ENCODE measurements around the gene CHP1.
"Not testable (repeated sequence)": the region's sequence is repeated elsewhere in the genome, so short reads cannot be mapped to it uniquely, and the experiment has no call there.

The CHP1 gene

DNA sequence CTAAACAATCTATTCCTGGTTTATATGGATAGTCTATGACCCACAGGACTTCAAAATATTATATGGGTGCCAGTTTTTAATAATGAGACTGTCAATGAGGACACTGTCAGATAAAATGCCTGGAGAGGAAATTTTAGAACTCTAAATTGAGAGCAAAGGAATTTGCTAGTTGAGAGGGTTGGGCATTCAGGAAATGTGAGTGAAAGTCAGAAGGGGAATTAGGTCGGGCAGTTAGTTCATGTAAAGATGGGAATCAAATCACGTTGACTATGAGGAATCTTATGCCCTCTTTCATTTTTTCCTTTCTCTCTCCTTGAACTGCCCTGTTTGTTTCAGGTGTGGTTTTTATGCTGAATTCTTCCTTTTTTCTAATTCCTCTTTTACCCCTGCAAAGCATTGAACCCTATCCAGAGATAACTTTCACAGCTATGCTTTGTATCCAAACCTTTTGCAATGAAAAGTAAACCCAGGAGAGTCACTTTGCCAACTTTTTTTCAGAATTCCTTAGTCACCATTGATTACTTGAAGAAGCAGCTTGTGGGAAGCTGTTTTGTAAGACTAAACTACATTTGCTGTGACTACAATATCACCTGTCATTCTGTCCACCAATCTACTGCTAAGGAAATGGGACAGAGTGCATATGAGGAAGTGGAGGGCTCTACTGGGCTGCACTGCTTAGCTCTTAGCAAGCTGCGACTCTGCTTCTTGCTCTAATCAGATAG is 27.8 kb downstream of the CHP1 start:
- DNase-seq: no peak

DNA sequence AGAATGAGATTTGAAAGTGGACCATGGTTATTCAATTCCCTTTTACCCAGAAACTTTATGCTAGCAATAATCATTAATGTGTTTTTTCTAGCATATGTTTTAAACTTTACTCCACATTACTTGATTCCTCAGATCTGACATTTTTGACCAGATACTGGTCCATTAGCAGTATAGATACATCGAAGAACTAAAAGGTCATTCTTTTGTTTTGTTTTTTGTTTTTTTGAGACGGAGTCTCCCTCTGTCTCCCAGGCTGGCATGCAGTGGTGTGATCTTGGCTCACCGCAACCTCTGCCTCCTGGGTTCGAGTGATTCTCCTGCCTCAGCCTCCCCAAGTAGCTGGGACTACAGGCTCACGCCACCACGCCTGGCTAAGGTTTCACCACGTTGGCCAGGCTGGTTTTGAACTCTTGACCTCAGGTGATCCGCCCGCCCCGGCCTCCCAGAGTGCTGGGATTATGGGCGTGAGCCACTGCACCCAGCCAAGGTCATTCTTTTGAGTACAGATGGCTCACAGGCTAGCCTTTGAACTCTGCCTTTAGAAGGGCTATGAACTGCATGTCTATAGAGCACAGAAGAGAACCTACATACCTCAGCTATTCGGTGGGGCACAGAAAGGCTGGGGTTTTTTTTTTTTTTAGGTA is 28.6 kb downstream of the CHP1 start:
- no peak for DNase-seq

DNA sequence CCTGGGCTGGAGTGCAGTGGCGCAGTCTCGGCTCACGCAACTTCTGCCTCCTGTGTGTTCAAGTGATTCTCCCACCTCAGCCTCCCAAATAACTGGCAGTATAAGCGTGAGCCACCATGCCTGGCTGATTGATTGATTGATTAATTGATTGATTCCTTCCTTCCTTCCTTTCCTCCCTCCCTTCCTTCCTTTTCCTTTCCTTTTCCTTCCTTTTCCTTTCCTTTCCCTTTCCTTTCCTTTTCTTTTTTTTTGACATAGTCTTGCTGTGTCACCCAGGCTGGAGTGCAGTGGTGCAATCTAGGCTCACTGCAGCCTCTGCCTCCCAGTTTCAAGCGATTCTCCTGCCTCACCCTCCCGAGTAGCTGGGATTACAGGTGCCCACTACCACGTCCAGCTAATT is 29.9 kb downstream of the CHP1 start:
- DNase-seq: not testable (repeated sequence)

DNA sequence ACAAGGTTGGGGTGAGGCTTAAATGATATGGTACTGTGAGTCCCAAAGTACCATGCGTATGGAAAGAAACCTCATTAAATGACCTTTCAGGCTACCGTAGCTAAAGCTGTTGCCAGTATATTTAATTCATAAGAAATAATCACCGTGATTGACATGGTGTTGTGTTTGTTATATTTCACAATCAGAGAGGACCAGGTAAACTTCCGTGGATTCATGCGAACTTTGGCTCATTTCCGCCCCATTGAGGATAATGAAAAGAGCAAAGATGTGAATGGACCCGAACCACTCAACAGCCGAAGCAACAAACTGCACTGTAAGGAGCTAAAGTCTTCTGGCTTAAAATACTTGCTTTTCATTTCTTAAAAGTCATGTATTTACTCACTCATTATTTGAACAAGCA is 31.5 kb downstream of the CHP1 start:
- DNase-seq: no peak

DNA sequence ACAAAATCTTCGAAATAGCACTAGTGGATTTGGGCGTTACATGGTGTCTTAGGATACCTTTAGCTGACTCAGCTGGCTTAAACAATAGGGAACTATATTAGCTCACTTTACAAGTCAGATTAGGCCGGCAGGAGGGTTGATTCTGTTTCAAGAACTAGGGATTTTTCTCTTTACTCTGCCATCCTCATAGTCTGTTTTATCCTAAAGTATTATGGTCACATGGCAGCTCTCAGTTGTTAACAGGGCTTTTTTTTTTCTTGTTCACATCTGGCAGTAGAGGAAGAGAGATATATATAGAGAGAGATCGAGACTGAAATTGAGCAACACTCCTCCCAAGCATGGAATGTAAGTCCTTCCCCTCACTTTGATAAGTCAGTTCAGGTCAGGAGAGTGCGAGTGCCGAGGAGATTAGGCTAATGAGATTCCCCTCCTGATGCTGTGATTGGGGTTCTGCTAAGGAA is 32.9 kb downstream of the CHP1 start:
- no peak for DNase-seq

DNA sequence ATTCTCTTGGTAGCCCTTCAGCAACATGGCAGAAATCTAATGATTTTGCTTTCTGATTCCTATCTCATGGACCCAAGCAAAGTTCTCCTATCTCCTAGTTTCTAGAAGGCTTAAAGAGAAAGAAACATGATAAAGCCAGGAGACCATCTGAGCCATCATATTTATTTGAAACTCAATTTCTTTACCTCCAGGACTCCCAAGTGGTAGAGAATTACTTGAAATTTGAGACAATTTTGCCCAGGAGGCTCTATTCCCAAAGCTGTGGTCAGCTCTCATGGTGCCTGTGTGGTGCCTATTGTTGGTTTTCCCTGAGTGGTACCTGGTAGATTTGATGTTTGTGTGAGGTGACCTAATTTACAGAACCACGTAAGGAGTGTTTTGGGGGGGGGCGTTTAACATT is 38.8 kb downstream of the CHP1 start:
- peak in 1 of 3 experiments; percentile 5 for DNase-seq

DNA sequence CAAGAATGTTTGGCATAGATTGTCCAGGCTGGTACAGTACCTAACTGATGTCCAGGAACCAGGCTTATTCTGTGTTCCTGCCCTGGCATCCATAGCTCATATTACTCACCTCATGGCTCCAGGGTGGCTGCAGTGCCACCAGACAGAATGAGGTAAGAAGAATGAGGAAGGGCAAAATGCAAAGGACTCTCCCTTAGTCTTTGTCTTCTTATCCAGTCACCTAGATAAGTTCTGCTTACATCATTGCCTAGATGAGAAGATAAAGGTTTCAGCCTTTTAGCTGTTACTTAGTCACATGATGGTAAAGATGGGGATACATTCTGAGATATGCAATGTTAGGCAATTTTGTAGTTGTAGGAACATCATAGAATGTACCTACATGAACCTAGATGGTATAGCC is 45.8 kb downstream of the CHP1 start:
- no peak for DNase-seq

DNA sequence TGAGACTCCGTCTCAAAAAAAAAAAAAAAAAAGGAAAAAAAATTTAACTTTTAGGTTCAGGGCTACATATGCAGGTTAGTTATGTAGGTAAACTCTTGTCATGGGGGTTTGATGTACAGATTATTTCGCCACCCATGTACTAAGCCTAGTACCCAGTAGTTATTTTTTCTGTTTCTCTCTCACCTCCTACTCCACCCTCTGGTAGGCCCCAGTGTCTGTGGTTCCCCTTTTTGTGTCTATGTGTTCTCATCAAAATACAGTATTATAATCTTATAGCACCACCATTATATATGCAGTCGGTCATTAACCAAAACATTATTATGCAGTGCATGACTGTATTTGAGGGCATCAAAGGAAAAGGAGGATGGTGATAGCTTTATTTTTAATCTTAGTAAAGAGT is 47.3 kb downstream of the CHP1 start:
- no peak for DNase-seq

DNA sequence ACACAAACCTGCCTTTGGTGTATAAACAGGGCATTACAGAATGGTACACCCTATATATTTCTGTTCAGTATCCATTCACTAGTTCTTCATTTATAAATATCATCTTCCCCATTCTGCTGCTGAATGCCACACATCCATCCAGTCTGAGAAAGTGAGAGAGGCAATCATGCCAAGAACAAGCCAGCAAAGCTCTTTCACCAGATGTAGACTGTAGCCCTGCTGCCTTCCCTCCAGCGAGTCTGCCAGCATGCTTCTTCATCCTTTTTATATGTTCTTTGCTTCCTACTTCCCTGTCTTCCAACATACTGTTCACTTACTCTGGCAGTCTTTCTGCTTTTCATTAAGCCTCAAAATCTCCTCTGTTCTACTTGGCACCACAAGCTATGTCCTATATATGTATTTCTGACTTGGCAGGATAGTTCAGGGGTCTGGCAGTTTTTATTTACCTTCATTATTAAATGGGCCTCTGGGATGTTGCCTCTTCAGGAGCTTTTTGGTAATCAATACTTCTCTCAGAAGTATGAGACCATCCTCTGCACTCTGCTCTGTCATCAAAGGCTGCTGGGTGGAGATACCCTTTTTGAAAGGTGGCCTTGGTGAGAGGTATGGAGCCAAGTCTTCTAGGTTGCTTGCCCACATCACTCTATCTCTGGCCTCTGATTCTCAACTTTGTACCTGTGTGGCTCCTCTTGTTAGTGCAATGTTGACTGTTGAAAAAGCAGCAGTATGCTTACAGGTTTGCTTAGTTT is 48.6 kb downstream of the CHP1 start:
- no peak for DNase-seq

DNA sequence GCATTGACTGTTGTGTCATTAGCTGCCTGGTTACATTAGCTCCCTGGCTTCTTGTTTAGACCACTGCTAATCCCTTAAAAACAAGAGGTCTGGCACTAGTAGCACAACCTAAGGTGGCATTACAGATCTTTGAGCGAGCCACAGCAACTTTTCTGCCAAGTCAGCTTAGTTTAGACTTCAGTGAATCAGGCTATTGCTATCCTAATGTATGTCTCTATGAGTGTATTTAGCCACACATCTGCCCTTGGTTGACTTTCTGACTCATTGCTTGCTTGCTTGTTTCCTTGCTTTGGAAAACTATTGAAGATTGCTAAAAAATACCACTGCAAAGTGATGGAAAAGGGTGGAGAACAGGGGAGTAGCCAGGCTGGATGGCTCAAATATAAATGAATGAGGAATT is 50.2 kb downstream of the CHP1 start:
- no peak for DNase-seq

DNA sequence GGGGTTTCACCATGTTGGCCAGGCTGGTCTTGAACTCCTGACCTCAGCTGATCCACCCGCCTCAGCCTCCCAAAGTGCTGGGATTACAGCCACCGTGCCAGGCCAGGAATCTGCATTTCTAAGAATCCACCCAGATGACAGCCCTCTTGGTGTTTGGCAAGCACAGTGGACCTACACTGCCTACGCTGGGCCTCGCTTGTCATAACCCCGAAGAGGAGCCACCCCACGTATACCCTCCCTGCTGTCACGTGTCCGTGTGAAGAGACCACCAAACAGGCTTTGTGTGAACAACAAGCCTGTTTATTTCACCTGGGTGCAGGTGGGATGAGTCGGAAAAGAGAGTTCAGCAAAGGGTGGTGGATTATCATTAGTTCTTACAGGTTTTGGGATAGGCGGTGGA is 51.4 kb downstream of the CHP1 start:
- not testable (repeated sequence) for DNase-seq

DNA sequence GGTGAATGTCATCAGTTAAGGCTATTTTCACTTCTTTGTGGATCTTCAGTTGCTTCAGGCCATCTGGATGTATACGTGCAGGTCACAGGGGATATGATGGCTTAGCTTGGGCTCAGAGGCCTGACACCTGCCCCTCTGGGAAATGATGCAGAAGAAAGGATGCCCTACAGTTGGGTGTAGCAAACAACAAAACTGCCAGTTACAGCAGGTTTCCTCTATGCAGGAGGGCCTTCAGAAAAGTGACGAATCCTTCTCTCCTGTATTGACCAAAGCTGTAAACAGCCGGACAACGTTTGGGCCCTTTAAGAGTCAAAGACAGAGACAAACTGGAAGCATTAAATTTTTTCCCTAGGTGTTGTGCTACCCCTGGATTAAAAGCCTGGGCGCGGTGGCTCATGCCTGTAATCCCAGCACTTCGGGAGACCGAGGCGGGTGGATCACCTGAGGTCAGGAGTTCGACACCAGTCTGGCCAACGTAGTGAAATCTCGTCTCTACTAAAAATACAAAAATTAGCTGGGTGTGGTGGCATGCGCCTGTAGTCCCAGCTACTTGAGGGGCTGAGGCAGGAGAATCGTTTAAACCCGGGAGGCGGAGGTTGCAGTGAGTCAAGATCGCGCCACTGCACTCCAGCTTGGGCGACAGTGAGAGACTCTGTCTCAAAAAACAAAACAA is 52.0 kb downstream of the CHP1 start:
- DNase-seq: peak in 2 of 3 experiments; percentile 11 to 52

DNA sequence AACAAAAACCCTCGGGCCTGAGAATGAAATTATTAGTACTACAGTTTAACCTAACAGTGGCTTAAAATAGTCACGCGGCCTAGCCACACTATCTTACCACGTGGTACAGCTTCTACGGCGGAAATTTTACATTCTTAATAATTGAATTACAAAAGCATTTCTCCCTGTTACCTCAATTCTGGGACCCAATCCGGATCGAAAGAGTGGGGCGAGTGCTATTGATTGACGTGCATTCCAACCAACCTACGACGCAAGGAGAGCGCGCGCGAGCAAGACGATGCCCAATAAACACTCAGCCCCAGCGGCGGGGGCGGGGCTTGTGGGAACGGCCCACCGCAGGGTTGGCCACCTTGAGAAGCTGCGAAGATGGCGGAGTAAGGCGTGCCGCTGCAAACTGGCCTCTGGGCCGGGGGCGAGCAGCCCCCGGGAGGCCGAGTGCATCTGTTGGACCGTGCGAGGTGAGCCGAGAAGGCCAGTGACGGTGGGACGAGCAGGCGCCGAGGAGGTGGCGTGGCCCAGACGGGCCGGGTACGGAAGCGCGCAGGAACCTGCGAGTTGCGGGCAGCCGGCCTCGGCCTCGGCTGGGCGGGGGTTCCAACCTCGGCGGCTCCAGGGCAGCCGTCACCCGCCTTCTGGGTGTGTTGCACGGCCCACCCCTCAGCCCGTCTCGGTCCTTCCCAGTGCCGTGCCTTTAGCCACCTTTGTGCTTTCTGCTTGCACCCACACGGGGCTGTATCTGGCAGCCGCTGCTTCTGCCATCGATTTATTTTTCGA is 52.8 kb downstream of the CHP1 start:
- DNase-seq: peak; percentile 94 to 98 (median 97)

DNA sequence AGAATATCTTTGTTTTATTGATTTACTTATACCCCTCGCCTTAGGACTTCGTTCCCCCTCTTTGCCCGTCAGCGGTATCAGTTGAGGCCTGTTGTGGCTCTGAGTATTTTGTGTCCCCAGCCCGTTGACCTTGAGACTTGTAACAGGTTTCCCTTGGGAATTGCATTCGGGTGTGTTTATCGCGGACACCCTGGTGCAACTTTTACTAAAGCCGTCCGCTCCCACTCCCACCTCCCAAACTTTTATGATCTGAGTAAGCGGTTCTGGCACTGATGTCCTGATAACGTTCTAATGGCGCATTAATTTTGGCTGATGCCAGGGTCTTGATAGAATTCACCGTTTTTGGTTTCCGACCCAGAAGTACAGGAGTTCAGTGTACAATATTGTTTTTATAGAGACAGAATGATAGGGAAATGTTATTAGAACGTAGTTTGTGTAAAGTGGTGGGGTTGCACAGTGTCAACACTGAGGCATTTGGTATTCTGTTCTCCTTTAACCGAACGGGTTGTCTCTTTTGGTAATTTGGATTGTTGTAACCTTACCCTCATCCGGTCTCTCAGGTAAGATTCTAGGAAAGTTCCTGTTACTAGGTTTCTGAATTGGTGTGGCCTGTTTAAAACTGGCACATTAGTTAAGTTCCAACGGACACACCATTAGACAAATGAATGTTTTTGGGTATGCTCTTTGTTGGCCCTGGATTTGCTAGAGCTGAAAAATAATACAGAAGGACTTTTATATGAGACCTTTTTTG is 53.5 kb downstream of the CHP1 start:
- peak; percentile 9 to 60 (median 30) for DNase-seq

DNA sequence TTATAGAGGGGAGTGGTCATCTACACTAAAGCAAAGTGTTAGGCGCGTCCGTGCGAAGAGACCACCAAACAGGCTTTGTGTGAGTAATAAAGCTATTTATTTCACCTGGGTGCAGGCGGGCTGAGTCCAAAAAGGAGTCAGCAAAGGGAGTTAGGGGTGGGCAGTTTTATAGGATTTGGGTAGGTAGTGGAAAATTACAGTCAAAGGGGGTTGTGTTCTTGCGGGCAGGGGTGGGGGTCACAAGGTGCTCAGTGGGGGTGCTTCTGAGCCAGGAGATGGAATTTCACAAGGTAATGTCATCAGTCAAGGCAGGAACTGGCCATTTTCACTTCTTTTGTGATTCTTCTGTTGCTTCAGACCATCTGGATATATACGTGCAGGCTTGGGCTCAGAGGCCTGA is 54.2 kb downstream of the CHP1 start:
- no peak for DNase-seq

DNA sequence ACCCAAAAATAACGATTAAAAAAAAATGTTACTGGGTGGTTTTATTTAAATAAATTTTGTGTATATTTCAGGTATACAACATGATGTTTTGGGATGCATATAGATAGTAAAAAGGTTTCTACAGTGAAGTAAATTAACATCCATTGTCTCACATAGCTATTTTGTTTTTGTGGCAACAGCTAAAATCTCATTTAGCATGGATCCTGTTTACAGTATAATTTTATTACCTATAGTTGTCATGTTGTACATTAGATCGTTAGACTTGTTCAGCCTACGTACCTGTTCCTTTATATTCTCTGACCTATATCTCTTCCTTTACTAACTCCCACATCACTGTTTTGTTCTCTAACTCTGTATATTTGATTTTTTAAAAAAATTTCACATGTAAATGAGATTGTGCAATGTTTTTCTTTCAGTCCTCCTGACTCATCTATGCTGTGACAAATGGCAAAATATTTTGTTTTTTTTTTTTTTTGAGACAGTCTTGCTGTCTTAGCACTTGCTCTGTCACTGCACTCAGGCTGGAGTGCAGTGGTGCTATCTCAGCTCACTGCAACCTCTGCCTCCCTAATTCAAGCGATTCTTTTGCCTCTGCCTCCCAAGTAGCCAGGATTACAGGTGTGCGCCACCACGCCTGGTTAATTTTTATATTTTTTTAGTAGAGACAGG is 55.7 kb downstream of the CHP1 start:
- no peak for DNase-seq

DNA sequence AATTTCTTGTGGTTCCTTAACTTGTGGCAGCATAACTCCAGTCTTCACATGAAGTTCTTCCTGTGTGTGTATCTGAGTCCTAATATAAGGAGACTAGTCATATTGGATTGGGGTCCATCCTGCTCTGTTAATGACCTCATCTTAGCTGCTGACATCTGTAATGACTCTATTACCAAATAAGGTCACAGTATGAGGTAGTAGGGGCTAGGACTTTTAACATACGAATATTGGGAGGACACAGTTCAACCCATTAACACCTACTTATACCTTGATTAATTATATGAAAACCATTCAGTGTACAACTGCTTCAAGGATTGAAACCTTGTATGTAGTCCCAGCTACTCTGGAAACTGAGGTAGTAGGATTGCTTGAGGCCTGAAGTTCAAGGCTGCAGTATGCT is 57.4 kb downstream of the CHP1 start:
- no peak for DNase-seq

DNA sequence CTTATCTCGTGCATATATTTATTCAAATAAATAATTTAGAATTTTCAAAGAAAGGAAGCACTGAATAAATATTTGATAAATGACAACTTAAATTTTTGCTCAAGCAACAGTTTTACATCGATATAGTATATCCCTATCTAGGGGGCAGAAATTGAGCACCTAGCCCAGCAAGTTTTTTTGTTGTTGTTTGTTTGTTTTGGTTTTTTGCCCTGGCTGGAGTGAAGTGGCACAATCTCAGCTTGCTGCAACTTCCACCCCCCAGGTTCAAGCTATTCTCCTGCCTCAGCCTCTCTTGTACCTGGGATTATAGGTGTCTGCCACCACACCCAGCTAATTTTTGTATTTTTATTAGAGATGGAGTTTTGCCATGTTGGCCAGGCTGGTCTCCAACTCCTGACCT is 58.9 kb downstream of the CHP1 start:
- no peak for DNase-seq

DNA sequence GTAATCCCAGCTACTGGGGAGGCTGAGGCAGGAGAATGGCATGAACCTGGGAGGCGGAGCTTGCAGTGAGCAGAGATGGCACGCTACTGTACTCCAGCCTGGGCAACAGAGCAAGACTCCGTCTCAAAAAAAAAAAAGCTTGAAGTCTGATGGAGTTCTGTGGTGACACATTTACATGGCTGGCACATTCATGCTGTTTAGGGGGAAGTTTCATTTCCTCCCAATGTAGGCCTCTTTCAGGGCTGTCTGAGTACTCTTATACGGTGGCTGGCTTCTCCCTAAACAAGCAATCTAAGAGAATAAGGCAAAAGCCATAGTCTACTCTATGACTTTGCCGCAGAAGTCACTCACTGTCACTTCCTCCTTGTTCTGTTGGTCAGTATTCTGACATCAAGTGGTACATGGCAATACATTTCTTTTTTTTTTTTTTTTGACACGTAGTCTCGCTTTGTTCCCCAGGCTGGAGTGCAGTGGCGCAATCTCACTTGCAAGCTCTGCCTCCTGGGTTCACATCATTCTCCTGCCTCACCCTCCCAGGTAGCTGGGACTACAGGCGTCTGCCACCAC is 60.1 kb downstream of the CHP1 start:
- no peak for DNase-seq

DNA sequence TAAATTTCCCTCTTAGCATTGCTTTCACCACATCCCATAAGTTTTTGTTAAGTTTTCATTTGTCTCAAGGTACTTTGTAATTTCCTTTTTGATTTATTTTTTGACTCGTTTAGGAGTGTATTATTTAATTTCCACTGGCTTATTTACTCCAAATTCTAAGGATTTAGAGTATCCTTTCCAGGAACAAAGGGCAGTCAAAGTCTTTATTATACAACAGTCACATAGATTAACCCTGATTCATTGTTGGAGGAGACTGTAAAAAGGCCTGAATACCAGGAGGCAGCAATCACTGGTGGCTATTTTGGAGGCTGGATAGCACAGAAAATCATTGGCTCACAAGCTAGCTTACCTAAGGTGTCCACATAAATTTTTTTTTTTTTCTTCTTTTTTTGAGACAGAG is 61.5 kb downstream of the CHP1 start:
- no peak for DNase-seq

DNA sequence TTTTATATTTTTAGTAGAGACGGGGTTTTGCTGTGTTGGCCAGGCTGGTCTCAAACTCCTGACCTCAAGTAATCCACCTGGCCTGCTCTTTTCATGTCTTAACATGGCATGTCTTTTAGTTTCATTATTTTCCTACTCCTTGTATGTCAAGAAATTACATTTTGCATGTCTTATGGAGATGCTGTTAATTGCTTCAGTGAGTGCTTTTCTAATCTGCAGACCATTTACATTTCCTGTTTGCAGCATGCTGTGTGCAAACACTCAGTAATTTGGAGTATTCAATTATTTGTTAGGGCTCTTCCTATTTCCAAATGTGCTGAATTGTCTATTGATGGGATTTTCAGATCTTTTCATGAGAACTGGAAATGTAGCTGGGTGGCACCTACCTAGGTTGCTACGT is 70.1 kb downstream of the CHP1 start:
- DNase-seq: peak in 1 of 3 experiments; percentile 16

Measured in NCI-H1417 (cell line).